Measurements from ENCODE around the gene ALAD.

GRCh38 chr9:113372059-113372458 is 29.0 kb downstream of the ALAD start:
- TF ChIP-seq, protein P1, sequence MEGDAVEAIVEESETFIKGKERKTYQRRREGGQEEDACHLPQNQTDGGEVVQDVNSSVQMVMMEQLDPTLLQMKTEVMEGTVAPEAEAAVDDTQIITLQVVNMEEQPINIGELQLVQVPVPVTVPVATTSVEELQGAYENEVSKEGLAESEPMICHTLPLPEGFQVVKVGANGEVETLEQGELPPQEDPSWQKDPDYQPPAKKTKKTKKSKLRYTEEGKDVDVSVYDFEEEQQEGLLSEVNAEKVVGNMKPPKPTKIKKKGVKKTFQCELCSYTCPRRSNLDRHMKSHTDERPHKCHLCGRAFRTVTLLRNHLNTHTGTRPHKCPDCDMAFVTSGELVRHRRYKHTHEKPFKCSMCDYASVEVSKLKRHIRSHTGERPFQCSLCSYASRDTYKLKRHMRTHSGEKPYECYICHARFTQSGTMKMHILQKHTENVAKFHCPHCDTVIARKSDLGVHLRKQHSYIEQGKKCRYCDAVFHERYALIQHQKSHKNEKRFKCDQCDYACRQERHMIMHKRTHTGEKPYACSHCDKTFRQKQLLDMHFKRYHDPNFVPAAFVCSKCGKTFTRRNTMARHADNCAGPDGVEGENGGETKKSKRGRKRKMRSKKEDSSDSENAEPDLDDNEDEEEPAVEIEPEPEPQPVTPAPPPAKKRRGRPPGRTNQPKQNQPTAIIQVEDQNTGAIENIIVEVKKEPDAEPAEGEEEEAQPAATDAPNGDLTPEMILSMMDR (IDR thresholded peaks at IDR 0.05; ENCODE audit: low read depth, low read length, poor library complexity, severe bottlenecking), result no peak
- no peak for TF ChIP-seq EZH2phosphoT487 (IDR thresholded peaks at IDR 0.05; ENCODE audit: borderline replicate concordance, low read length)

Data from DOHH2 (cell line).